Ascending aorta (tissue), 2 donors: ENCODE data around the gene KNSTRN. TPM values are rescaled to one million over a fixed set of nuclear protein-coding genes. Genes with fewer than 3 reads are reported as not detected.

Experiments
- DNase-seq, 2 donors: peaks; one replicate each; pipeline ENCODE4 v3.0.0-alpha.2; 2019; ENCODE audit warnings: low spot score in 2 of 2
- H3K27ac ChIP-seq, 2 donors: fragments of 200-600 bp; sonication (generic); one replicate each; pipeline ENCODE4 v1.5.1; 2016 to 2017; ENCODE audit warnings: mild to moderate bottlenecking in 1 of 2
- H3K27me3 ChIP-seq: fragments of 200-600 bp; sonication (generic); one replicate; pipeline ENCODE4 v1.5.1; 2017
- H3K36me3 ChIP-seq, 2 donors: fragments of 200-600 bp; sonication (generic); one replicate each; pipeline ENCODE4 v1.5.1; 2016
- H3K4me1 ChIP-seq, 2 donors: fragments of 200-600 bp; sonication (generic); one replicate each; pipeline ENCODE4 v1.5.1; 2016 to 2017; ENCODE audit warnings: mild to moderate bottlenecking in 1 of 2
- H3K4me3 ChIP-seq, 2 donors: fragments of 200-600 bp; sonication (generic); one replicate each; pipeline ENCODE4 v1.5.1; 2016 to 2017; ENCODE audit warnings: mild to moderate bottlenecking in 1 of 2
- H3K9me3 ChIP-seq, 2 donors: fragments of 200-600 bp; sonication (generic); one replicate each; pipeline ENCODE4 v1.5.1; 2016
- intact Hi-C: fragments of 100-400 bp; cut with DNase I; formaldehyde crosslinking; loops from one replicate; pipeline ENCODE4 v1.15.1; 2023
- total RNA-seq: library from RNA; depleted of rRNA; stranded (reverse); fragments of >200 nt; gene quantifications from one replicate; pipeline ENCODE4 v1.1.0, GENCODE V29; 2016
- TF ChIP-seq, protein P1 (sequence below), 3 experiments: fragments of 200-600 bp in 2 of 3; fragments of 450-650 bp in 1 of 3; sonication (generic) in 2 of 3; IDR thresholded peaks; one replicate each; pipeline ENCODE4 v1.5.1; 2016 to 2019; ENCODE audit warnings: antibody characterized with exemption in 3 of 3, mild to moderate bottlenecking in 1 of 3, moderate library complexity in 1 of 3

KNSTRN gene
- total RNA-seq, 1 donor from 2014 or later: 5.1 TPM

DNA sequence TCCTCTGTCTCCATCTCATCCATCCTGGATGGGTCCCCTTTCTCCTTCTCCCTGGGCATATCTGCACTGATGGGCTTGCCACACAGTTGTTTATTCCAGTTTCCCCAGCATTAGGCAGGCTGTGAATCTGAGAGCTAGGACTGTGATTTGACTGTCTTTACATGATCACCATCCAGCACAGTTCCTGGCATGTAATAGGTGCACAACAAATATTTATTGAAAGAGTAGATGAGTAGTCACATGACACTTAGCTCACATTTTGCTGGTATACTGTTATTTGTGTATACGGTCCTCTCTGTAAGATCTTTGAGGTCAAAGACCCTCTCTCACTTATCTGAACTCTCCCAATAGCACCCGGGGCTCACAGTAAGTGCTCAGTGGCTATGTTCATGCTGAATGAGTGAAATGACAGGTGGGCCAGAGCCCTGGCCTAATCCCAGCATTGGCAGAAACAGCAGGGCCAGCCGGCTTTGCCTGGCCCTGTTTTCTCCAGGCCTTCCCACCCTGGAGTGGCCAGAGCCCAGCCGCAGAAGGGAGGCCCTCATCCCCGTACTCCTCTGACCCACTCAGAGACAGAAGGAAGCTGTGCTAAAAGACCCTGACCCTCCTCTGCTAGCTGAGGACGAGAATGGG, 42.1 kb downstream of the KNSTRN start:
- no peak overlapping the region for H3K4me3 ChIP-seq
- peaks cover 0 to 3% of the 10 kb centered on the region in 2 donors for H3K36me3 ChIP-seq
- H3K27me3 ChIP-seq: no peaks in the 10 kb centered on the region
- intact Hi-C loops: no loop called here
- DNase-seq: no peak
- H3K27ac ChIP-seq: no peak overlapping the region
- H3K9me3 ChIP-seq: no peaks in the 10 kb centered on the region
- TF ChIP-seq, protein P1, sequence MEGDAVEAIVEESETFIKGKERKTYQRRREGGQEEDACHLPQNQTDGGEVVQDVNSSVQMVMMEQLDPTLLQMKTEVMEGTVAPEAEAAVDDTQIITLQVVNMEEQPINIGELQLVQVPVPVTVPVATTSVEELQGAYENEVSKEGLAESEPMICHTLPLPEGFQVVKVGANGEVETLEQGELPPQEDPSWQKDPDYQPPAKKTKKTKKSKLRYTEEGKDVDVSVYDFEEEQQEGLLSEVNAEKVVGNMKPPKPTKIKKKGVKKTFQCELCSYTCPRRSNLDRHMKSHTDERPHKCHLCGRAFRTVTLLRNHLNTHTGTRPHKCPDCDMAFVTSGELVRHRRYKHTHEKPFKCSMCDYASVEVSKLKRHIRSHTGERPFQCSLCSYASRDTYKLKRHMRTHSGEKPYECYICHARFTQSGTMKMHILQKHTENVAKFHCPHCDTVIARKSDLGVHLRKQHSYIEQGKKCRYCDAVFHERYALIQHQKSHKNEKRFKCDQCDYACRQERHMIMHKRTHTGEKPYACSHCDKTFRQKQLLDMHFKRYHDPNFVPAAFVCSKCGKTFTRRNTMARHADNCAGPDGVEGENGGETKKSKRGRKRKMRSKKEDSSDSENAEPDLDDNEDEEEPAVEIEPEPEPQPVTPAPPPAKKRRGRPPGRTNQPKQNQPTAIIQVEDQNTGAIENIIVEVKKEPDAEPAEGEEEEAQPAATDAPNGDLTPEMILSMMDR (IDR thresholded peaks at IDR 0.05): no peak
- peaks cover 5 to 13% of the 10 kb centered on the region in 2 donors for H3K4me1 ChIP-seq

DNA sequence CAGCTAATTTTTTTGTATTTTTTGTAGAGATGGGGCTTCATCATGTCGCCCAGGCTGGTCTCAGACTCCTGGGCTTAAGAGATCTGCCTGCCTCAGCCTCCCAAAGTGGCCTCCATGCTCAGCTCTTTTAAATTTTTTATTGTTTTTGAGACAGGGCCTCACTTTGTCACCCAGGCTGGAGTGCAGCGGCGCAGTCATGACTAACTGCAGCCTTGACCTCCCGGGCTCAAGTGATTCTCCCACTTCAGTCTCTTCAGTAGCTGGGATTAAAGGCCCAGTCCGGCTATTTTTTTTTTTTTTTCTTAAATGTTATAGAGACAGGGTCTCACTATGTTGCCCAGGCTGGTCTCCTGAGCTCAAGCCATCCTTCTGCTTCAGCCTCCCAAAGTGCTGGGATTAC, 43.2 kb downstream of the KNSTRN start:
- no peak for DNase-seq
- no peak overlapping the region for H3K4me3 ChIP-seq
- H3K4me1 ChIP-seq: peaks cover 5 to 13% of the 10 kb centered on the region in 2 donors
- no peaks in the 10 kb centered on the region for H3K9me3 ChIP-seq
- TF ChIP-seq, protein P1 (IDR thresholded peaks at IDR 0.05): no peak
- no peak overlapping the region for H3K27ac ChIP-seq
- H3K27me3 ChIP-seq: no peaks in the 10 kb centered on the region
- peaks cover 0 to 3% of the 10 kb centered on the region in 2 donors for H3K36me3 ChIP-seq
- intact Hi-C loops: no loop called here

DNA sequence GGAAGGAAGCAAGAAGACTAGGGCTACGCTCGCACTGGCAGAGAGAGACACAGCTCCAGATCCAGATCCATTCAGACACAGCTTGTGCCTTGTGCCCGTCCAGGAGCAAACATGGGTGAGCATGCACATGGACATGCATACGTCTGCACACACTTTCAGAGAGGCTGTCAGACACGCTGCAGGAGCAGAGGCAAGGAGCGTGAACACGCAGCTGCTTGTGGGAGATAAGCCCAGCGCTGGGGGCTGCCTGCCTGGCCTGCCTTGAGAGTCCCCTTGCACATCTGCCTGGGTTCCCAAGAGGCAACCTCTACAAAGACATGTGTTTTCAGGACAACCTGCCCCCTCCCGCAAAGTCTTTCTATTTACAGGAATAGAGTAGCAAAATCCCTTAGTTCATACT, 44.7 kb downstream of the KNSTRN start:
- no peaks in the 10 kb centered on the region for H3K9me3 ChIP-seq
- peaks cover 0 to 3% of the 10 kb centered on the region in 2 donors for H3K36me3 ChIP-seq
- H3K27ac ChIP-seq: no peak overlapping the region
- TF ChIP-seq, protein P1 (IDR thresholded peaks at IDR 0.05): no peak
- H3K4me3 ChIP-seq: no peak overlapping the region
- no peak for DNase-seq
- H3K27me3 ChIP-seq: no peaks in the 10 kb centered on the region
- H3K4me1 ChIP-seq: no peaks in the 10 kb centered on the region
- intact Hi-C loops: no loop called here

DNA sequence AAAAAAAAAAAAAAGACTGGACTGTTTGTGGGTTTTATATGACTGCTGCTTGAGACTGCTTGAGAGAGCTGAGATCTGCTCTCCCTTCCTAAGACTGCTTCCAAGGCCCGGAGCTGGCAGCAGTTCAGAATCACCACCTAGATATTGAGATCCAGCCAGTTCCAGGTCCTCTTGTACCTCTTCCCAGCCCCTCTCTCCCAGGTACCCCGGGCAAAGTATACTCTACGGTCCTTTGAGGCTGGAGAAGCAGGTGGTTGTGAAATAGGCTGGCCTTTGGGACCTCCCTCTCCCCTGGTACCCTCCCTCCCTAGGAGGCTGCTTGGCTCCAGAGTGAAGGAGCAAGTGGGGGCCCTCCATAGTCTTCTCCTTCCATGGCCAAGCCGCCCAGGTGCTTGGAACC, 45.7 kb downstream of the KNSTRN start:
- no peak for DNase-seq
- Histone ChIP-seq H3K4me3 (no peak overlapping the region), H3K27me3 (no peaks in the 10 kb centered on the region), H3K27ac (no peak overlapping the region), H3K4me1 (no peaks in the 10 kb centered on the region), H3K36me3 (peaks cover 0 to 3% of the 10 kb centered on the region in 2 donors), H3K9me3 (no peaks in the 10 kb centered on the region)
- TF ChIP-seq, protein P1 (IDR thresholded peaks at IDR 0.05): no peak
- intact Hi-C loops: no loop called here

DNA sequence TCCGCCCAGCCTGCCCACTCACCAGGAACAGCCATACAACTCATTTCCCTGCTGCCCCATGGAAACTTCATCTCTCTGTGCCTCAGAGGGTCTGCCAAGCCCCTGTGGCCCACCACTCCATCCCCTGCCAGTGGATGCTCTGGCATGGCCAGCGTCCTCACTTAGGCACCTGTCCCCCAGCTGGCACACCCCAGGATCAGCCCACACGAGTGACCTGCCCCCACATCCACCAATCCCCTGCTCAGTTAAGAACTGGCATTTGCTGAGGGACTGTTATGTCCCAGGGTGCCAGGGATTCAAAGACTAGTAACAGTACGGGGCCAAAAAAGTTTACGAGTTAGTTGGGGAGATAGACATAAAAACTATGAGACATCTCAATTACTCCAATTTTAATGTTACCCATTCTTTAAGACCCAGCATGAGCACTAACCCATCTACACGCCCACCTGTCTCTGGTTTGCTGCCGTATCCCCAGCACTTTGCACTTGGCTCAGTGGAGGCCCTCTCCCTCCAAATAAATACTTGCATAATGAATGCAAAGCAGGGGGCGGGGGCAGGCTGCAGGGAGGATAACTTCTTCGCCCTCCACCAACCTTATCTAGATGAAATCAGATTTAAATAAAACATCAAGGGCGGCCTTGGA, 46.7 kb downstream of the KNSTRN start:
- Histone ChIP-seq H3K4me3 (no peak overlapping the region), H3K27ac (no peak overlapping the region), H3K9me3 (no peaks in the 10 kb centered on the region), H3K27me3 (no peaks in the 10 kb centered on the region), H3K4me1 (no peaks in the 10 kb centered on the region), H3K36me3 (peaks cover 0 to 3% of the 10 kb centered on the region in 2 donors)
- intact Hi-C loops: no loop called here
- TF ChIP-seq, protein P1 (IDR thresholded peaks at IDR 0.05): no peak
- no peak for DNase-seq
